Neuronal stem cell (in vitro differentiated cells): ENCODE data around the gene OLFML2A.

Experiments
- DNase-seq: peaks from one replicate; pipeline ENCODE4 v3.0.0-alpha.2; 2013; ENCODE audit warnings: low spot score
- H2AFZ ChIP-seq: one replicate; pipeline ENCODE4 v1.6.1; 2013; ENCODE audit warnings: mild to moderate bottlenecking, low read length, inconsistent platforms
- H2AK5ac ChIP-seq: 2 replicates; pipeline ENCODE4 v1.6.1; 2013; ENCODE audit warnings: low read depth, mild to moderate bottlenecking, inconsistent platforms, low read length, moderate library complexity, mixed read lengths
- H2BK120ac ChIP-seq: 2 replicates; pipeline ENCODE4 v1.6.1; 2013; ENCODE audit warnings: low read depth, mild to moderate bottlenecking, inconsistent platforms, low read length, moderate library complexity, mixed read lengths
- H2BK12ac ChIP-seq: one replicate; pipeline ENCODE4 v1.6.1; 2013; ENCODE audit warnings: low read length, inconsistent platforms
- H2BK15ac ChIP-seq: 2 replicates; pipeline ENCODE4 v1.6.1; 2013; ENCODE audit warnings: mild to moderate bottlenecking, low read length, inconsistent platforms, mixed read lengths
- H2BK5ac ChIP-seq: one replicate; pipeline ENCODE4 v1.6.1; 2013; ENCODE audit warnings: inconsistent platforms, mild to moderate bottlenecking, low read length, moderate library complexity
- H3K14ac ChIP-seq: one replicate; pipeline ENCODE4 v1.6.1; 2013; ENCODE audit warnings: low read length, inconsistent platforms
- H3K18ac ChIP-seq: 2 replicates; pipeline ENCODE4 v1.6.1; 2013; ENCODE audit warnings: low read length, inconsistent platforms
- H3K23ac ChIP-seq: 2 replicates; pipeline ENCODE4 v1.6.1; 2013; ENCODE audit warnings: low read depth, mild to moderate bottlenecking, mixed read lengths, low read length, inconsistent platforms; ENCODE audit not compliant: poor library complexity
- H3K27ac ChIP-seq: replicated peaks from 3 replicates; pipeline ENCODE4 v1.5.1; 2013; ENCODE audit warnings: low read length, inconsistent platforms
- H3K27me3 ChIP-seq, 3 experiments: 2 replicates each; pipeline ENCODE4 v1.6.1; 2013; ENCODE audit warnings: low read length in 3 of 3, mild to moderate bottlenecking in 2 of 3, inconsistent platforms in 1 of 3, low read depth in 1 of 3, mixed read lengths in 1 of 3, moderate library complexity in 1 of 3; ENCODE audit not compliant: control insufficient read depth in 3 of 3, insufficient read depth in 3 of 3
- H3K36me3 ChIP-seq, 2 donors: replicated peaks in 1 of 2; 2 replicates each; pipeline ENCODE4 v1.6.1; 2013; ENCODE audit warnings: low read length in 2 of 2; ENCODE audit not compliant: control insufficient read depth in 2 of 2, insufficient read depth in 2 of 2
- H3K4ac ChIP-seq: 2 replicates; pipeline ENCODE4 v1.6.1; 2013; ENCODE audit warnings: inconsistent platforms, mild to moderate bottlenecking, low read length, moderate library complexity
- H3K4me1 ChIP-seq, 2 donors: 1 replicate in 1 of 2; 2 replicates in 1 of 2; pipeline ENCODE4 v1.6.1; 2013; ENCODE audit warnings: low read length in 2 of 2, low read depth in 1 of 2; ENCODE audit not compliant: control insufficient read depth in 2 of 2, insufficient read depth in 1 of 2
- H3K4me2 ChIP-seq: one replicate; pipeline ENCODE4 v1.6.1; 2013; ENCODE audit warnings: mild to moderate bottlenecking, low read length, inconsistent platforms; ENCODE audit not compliant: insufficient read depth, poor library complexity, severe bottlenecking
- H3K4me3 ChIP-seq, 2 donors: 2 replicates each; pipeline ENCODE4 v1.5.1; 2013; ENCODE audit warnings: low read length in 2 of 2, mild to moderate bottlenecking in 2 of 2, inconsistent platforms in 1 of 2, moderate library complexity in 1 of 2
- H3K79me1 ChIP-seq: one replicate; pipeline ENCODE4 v1.6.1; 2013; ENCODE audit warnings: low read depth, mild to moderate bottlenecking, inconsistent platforms, low read length, moderate library complexity
- H3K9ac ChIP-seq: one replicate; pipeline ENCODE4 v1.6.1; 2013; ENCODE audit warnings: mild to moderate bottlenecking, low read depth, low read length, inconsistent platforms; ENCODE audit not compliant: poor library complexity
- H3K9me3 ChIP-seq, 2 donors: replicated peaks in 1 of 2; 2 replicates each; pipeline versions ENCODE3 to v1.6.1; 2013; ENCODE audit warnings: low read length in 2 of 2, mild to moderate bottlenecking in 2 of 2, inconsistent platforms in 1 of 2, low read depth in 1 of 2, mixed read lengths in 1 of 2, moderate library complexity in 1 of 2; ENCODE audit not compliant: control insufficient read depth in 2 of 2, insufficient read depth in 1 of 2
- H4K8ac ChIP-seq: one replicate; pipeline ENCODE4 v1.6.1; 2013; ENCODE audit warnings: low read depth, mild to moderate bottlenecking, inconsistent platforms, low read length, moderate library complexity
- H4K91ac ChIP-seq: one replicate; pipeline ENCODE4 v1.6.1; 2013; ENCODE audit warnings: low read length, low read depth, mild to moderate bottlenecking, inconsistent platforms; ENCODE audit not compliant: poor library complexity
- WGBS, 2 donors: extraction: QIAGEN DNeasy Blood & Tissue Kit; methylation state at CpG; one replicate each; pipeline ENCODE4 v1.1.7; 2013; ENCODE audit warnings: missing lambda C conversion rate in 2 of 2, mixed read lengths in 1 of 2; ENCODE audit not compliant: insufficient read length in 2 of 2, insufficient replicate concordance in 1 of 2; ENCODE audit errors: extremely low coverage in 2 of 2; 5-methylcytosine and 5-hydroxymethylcytosine counted together

OLFML2A gene

GRCh38 chr9:124773473-124774128 lies 3.3 kb upstream of the OLFML2A start:
- no peak overlapping the region for H3K9ac ChIP-seq
- no peak overlapping the region for H2BK12ac ChIP-seq
- H4K8ac ChIP-seq, result no peak overlapping the region
- H3K4ac ChIP-seq, result no peak overlapping the region
- no peaks in the 10 kb centered on the region for H3K9me3 ChIP-seq
- no peak overlapping the region for H2BK15ac ChIP-seq
- H3K14ac ChIP-seq, result no peak overlapping the region
- H3K4me3 ChIP-seq, result no peak overlapping the region
- H3K4me1 ChIP-seq, result peaks cover 6 to 16% of the 10 kb centered on the region in 2 donors
- no peak overlapping the region for H3K27ac ChIP-seq
- H4K91ac ChIP-seq, result no peak overlapping the region
- no peaks in the 10 kb centered on the region for H3K79me1 ChIP-seq
- no peak for DNase-seq
- H3K27me3 ChIP-seq, result peaks cover 0 to 40% (median 22%) of the 10 kb centered on the region in 3 experiments
- no peak overlapping the region for H2BK120ac ChIP-seq
- H2AFZ ChIP-seq, result no peak overlapping the region
- whole genome bisulfite sequencing, 2 donors, result no CpG with 5 or more reads among the region's 1 CpG
- no peak overlapping the region for H3K18ac ChIP-seq
- H3K36me3 ChIP-seq, result no peaks in the 10 kb centered on the region
- no peak overlapping the region for H2AK5ac ChIP-seq
- H3K4me2 ChIP-seq, result no peak overlapping the region
- H2BK5ac ChIP-seq, result no peak overlapping the region
- H3K23ac ChIP-seq, result no peak overlapping the region

GRCh38 chr9:124774129-124774978 lies 2.6 kb upstream of the OLFML2A start:
- no peak overlapping the region for H2BK15ac ChIP-seq

GRCh38 chr9:124776618-124776953 lies 347 bp upstream of the OLFML2A start:
- Histone ChIP-seq H3K27ac (no peak overlapping the region), H4K8ac (no peak overlapping the region), H3K23ac (peak overlapping the region; percentile 47), H3K9ac (peak overlapping the region; percentile 94), H3K36me3 (no peaks in the 10 kb centered on the region), H3K4ac (no peak overlapping the region), H2AK5ac (no peak overlapping the region), H3K4me1 (peaks cover 15 to 20% of the 10 kb centered on the region in 2 donors), H3K4me2 (peak overlapping the region; percentile 63), H3K14ac (peak overlapping the region; percentile 59), H3K27me3 (peaks cover 0 to 45% (median 22%) of the 10 kb centered on the region in 3 experiments), H2BK120ac (no peak overlapping the region), H2BK15ac (no peak overlapping the region), H3K9me3 (no peaks in the 10 kb centered on the region), H4K91ac (no peak overlapping the region), H3K18ac (peak overlapping the region; percentile 96), H3K79me1 (no peaks in the 10 kb centered on the region), H3K4me3 (peak overlapping the region; percentile 30 to 88), H2BK5ac (no peak overlapping the region), H2BK12ac (no peak overlapping the region), H2AFZ (peak overlapping the region; percentile 85)
- DNase-seq, result no peak
- WGBS, 2 donors, result no CpG with 5 or more reads among the region's 12 CpGs

More at GRCh38 chr9:124774129-124774978, 2.6 kb upstream of the OLFML2A start:
- peaks cover 12 to 14% of the 10 kb centered on the region in 2 donors for H3K4me1 ChIP-seq
- no peak overlapping the region for H3K18ac ChIP-seq
- H4K8ac ChIP-seq, result no peak overlapping the region
- no peak overlapping the region for H2BK5ac ChIP-seq
- peaks cover 0 to 45% (median 22%) of the 10 kb centered on the region in 3 experiments for H3K27me3 ChIP-seq
- H3K9me3 ChIP-seq, result no peaks in the 10 kb centered on the region
- H3K27ac ChIP-seq, result no peak overlapping the region
- no peaks in the 10 kb centered on the region for H3K79me1 ChIP-seq
- no peak overlapping the region for H3K4ac ChIP-seq
- H3K9ac ChIP-seq, result no peak overlapping the region
- H3K14ac ChIP-seq, result no peak overlapping the region
- no peak overlapping the region for H4K91ac ChIP-seq
- H2BK120ac ChIP-seq, result no peak overlapping the region
- H2AFZ ChIP-seq, result peak overlapping the region; percentile 62
- H3K4me2 ChIP-seq, result no peak overlapping the region
- WGBS, 2 donors, result no CpG with 5 or more reads among the region's 15 CpGs
- H2BK12ac ChIP-seq, result no peak overlapping the region
- H3K36me3 ChIP-seq, result no peaks in the 10 kb centered on the region
- no peak overlapping the region for H3K4me3 ChIP-seq
- peak; percentile 88 for DNase-seq
- no peak overlapping the region for H2AK5ac ChIP-seq
- no peak overlapping the region for H3K23ac ChIP-seq
